GM19438 (cell line): ENCODE results near the gene TPO.
"Not testable (repeated sequence)": the region's sequence is repeated elsewhere in the genome, so short reads cannot be mapped to it uniquely, and the experiment has no call there.

ENCODE experiments used
- ATAC-seq: cut with Tn5 transposase; IDR thresholded peaks from one replicate; pipeline ENCODE4 v1.9.1; 2021; ENCODE audit warnings: low read depth; ENCODE audit not compliant: unreplicated experiment

TPO gene

DNA sequence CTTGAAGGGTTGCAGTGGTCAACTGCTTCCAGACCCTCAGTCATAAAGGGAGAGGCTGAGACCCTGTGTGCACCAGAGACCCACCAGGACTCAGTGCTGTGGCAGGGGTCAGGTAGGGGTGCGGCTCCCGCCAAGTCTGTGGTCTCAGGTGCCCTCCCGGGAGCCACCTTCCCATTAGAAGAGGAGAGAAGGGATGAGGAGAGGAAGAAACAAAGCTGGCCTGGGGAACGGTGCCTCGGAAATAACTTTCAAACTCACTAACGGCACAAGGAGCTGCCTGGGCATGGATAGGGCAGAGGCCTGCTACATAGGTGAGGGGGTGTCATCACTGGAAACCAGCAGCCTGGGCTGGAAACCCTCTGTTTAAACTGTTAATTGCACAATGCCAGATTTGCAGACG lies 84.9 kb downstream of the TPO start:
- ATAC-seq, result no peak

DNA sequence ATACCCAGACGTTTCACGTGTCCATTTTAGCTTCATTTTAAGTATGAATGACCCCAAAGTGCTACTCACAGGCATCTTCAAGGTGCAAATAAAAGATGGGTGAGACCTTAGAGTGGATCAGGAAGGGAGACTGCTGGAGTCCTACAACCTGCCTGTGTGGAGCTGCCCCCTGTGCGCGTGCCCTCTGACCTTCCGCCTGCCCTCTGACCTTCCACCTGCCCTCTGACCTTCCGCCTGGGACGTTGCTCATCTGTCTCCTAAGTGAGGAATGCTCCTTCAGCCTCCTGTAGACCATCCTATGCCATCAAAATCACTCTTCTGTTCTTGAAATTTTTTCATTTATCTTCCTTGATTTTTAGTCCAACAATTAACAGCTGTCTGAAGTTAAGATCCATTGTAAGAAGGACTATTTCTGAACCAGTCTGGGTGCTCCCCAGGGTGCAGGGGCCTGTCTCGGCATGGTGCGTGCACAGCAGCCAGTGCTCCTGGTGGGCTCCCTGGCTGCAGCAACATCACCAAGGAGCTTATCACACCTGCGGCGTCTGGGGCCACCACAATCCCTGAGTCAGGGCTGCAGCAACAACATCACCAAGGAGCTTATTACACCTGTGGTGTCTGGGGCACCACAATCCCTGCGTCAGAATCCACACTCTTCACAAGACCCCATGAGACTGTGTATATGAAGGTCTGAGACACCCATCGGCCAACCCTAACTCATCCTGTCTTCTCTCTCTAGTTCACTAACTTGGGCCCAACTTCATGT lies 86.0 kb downstream of the TPO start:
- no peak for ATAC-seq

- no peak for ATAC-seq
Measured at GRCh38 chr2:1501038-1501851, 88.0 kb downstream of the TPO start.

DNA sequence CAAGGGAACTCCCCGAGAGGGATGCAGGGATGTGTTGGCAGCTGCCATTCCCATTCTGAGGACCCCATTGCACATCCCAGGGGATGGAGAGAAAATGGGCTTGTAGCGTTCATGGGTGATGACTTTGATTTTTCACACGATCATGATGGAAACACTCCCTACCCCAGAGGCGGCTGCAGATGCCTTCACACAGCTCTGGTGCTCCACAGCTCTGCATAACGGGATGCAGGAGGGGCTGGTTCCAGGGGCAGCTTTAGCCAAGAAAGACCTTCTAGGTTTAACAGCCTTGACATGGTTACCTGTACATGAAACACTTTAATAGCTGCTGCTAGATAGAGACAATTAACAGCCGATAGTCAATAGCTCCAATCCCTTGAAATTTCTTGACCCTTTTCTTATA lies 88.7 kb downstream of the TPO start:
- no peak for ATAC-seq

GRCh38 chr2:1502891-1503304 lies 89.6 kb downstream of the TPO start:
- no peak for ATAC-seq

- ATAC-seq, result no peak
Measured at GRCh38 chr2:1503471-1504310, 90.4 kb downstream of the TPO start.

DNA sequence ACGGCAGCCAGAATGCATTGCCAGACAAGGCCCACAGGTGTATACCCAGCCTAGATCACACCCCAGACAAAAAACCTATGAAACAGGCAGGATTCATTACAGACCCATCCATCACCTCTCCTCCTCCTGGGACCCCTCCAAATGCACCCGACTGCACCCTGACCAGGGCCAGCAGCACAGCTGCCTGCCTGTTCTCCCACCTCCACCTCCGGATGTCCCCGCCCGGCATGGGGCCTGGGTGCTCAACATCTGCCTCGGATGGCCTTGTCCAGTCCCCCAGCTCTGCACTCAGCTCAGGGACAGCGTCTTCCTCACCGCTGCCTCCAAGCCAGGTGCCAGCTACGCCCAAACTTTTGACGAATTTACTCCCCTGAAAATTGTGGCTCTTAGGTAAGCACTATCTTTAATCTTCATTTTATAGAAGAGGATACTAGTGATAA lies 91.1 kb downstream of the TPO start:
- ATAC-seq, result no peak

DNA sequence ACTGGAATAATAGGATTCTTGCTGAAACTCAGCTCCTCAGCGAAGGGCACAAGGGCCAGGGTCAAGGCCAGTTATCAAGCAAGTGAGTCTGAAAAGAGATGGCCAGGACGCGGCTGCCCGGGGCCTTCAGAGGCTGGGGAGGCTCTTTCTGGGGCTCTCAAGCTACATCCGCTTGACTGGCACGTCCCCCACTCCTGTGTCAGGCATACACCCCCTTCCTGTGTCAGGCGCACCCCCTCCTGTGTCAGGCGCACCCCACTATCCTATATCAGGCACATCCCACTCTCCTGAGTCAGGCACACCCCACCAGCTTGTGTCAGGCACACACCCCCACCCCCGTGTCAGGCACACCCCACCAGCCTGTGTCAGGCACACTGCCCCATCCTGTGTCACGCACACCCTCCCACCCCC lies 91.8 kb downstream of the TPO start:
- ATAC-seq, result no peak

DNA sequence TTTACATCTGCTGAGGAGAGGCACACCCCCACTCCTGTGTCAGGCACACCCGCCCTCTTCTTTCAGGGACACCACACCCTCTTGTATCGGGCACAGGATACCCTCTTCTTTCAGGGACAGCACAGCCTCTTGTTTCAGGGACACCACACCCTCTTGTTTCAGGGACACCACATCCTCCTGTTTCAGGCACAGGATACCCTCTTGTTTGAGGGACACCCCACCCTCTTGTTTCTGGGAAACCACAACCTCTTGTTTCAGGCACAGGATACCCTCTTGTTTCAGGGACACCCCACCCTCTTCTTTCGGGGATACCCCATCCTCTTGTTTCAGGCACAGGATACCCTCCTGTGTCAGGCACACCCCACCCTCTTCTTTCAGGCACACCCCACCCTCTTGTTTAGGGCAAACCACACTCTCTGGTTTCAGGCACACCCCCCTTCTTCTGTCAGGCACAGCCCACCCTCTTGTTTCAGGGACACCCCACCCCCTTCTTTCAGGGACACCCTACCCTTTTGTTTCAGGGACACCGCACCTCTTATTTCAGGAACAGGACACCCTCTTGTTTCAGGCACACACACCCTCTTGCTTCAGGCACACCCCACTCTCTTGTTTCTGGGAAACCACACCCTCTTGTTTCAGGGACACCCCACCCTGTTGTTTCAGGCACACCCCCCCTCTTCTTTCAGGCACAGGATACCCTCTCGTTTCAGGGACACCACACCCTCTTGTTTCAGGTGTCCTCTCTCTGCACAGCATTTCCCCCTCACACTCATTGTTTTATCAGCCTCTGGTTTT lies 96.2 kb downstream of the TPO start:
- ATAC-seq, result no peak

GRCh38 chr2:1510176-1510575 lies 96.9 kb downstream of the TPO start:
- no peak for ATAC-seq

- no peak for ATAC-seq
Measured at GRCh38 chr2:1511455-1511854, 98.2 kb downstream of the TPO start.

- ATAC-seq, result no peak
Measured at GRCh38 chr2:1512321-1513289, 99.3 kb downstream of the TPO start.

DNA sequence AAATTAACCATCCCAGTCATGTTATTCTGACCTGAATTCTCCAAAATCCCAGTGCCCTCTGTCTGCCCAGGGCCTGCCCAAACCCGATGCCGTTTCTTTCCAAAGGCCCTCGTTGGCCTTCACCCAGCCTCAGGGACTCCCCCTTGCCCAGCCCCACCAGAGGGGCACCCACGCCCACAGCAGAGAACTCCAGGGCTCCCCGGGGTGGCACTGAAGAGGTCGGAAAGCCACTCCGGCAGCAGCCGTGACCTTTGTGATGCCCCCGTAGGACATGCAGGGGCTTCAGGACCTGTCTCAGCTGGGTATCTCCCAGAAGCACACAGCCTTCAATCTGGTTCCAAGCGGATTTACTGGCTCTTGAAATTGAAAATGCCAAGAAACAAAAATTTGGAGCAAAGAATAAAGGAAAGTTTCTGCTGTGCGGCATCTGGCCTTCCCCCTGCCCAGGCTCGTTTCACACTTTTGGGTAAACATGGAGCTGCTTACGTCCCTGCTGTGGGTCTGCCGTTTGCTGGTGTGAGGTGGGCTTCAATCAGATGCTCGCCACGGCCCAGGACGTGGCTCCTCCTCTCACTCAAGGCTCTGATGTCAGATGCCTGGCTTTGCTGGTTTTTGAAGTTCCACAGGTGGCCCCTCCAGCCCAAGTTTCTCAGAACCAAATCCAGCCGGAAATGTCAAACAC lies 101.3 kb downstream of the TPO start:
- ATAC-seq, result no peak

DNA sequence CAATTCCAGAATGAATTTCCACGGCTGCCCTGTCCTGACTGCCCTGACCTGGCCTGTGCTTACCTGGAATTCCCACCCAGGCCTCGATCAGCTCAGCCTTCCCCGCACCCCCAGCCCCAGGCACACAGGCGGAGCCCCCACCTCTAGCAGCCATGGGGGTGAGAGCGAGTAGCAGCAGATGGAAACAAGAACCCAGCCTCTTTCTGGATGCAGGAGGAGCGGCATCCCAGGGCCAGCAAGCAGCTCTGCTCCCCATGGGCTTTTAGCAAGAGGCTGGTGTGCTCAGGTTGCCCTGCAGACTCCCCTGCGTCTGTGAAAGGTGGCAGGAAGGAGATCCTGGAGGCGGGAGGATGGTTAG lies 101.8 kb downstream of the TPO start:
- ATAC-seq, result no peak

GRCh38 chr2:1515986-1516797 lies 102.9 kb downstream of the TPO start:
- ATAC-seq, result no peak

GRCh38 chr2:1516798-1517060 lies 103.5 kb downstream of the TPO start:
- ATAC-seq, result no peak

DNA sequence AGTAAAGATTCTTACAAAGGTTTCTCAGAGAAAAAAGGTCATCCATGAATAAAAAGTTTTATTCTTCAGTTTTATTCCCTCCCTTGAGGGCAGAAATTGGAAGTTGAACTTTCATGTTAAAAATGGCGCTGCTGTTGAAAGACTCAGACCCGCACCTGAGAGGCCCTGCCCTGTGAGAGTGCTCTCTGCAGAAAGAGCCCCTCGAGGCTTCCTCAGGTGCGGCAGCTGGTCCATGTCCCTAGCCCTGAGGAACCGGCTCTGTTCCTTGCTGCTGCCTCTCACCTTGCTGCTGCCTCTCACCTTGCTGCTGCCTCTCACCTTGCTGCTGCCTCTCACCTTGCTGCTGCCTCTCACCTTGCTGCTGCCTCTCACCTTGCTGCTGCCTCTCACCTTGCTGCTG lies 104.0 kb downstream of the TPO start:
- ATAC-seq, result not testable (repeated sequence)

GRCh38 chr2:1517786-1518185 lies 104.5 kb downstream of the TPO start:
- no peak for ATAC-seq
